HG03196 (cell line): ENCODE data around the gene DBI.
"Not testable (repeated sequence)": the region's sequence is repeated elsewhere in the genome, so short reads cannot be mapped to it uniquely, and the experiment has no call there.

Source experiments
- ATAC-seq: cut with Tn5 transposase; IDR thresholded peaks from one replicate; pipeline ENCODE4 v1.9.1; 2021; ENCODE audit not compliant: unreplicated experiment

Gene DBI

GRCh38 chr2:119393971-119394748, 27.4 kb downstream of the DBI start:
- ATAC-seq, result no peak

GRCh38 chr2:119397196-119397595, 30.4 kb downstream of the DBI start:
- ATAC-seq, result no peak

GRCh38 chr2:119402106-119402505, 35.3 kb downstream of the DBI start:
- ATAC-seq, result no peak

- ATAC-seq, result no peak
These were observed 36.1 kb downstream of the DBI start for GRCh38 chr2:119402645-119403560.

- not testable (repeated sequence) for ATAC-seq
These were observed 36.8 kb downstream of the DBI start for GRCh38 chr2:119403618-119404017.

GRCh38 chr2:119405151-119405550, 38.4 kb downstream of the DBI start:
- ATAC-seq, result no peak

GRCh38 chr2:119407430-119408220, 40.8 kb downstream of the DBI start:
- peak; percentile 51 for ATAC-seq

- no peak for ATAC-seq
These were observed 41.4 kb downstream of the DBI start for GRCh38 chr2:119408221-119408619.

GRCh38 chr2:119409506-119409905, 42.7 kb downstream of the DBI start:
- no peak for ATAC-seq

GRCh38 chr2:119414894-119415293, 48.1 kb downstream of the DBI start:
- no peak for ATAC-seq

GRCh38 chr2:119415630-119416029, 48.9 kb downstream of the DBI start:
- ATAC-seq, result no peak

- no peak for ATAC-seq
These were observed 49.6 kb downstream of the DBI start for GRCh38 chr2:119416299-119416923.

- ATAC-seq, result no peak
These were observed 51.1 kb downstream of the DBI start for GRCh38 chr2:119417908-119418307.

GRCh38 chr2:119419065-119419464, 52.3 kb downstream of the DBI start:
- ATAC-seq, result no peak

- ATAC-seq, result no peak
These were observed 53.2 kb downstream of the DBI start for GRCh38 chr2:119419803-119420508.

GRCh38 chr2:119421304-119421703, 54.5 kb downstream of the DBI start:
- ATAC-seq, result no peak

GRCh38 chr2:119421741-119422140, 55.0 kb downstream of the DBI start:
- ATAC-seq, result no peak
